Fibroblast of mammary gland (primary cell): ENCODE results near the gene MYOZ2.

ENCODE experiments used
- DNase-seq: peaks from one replicate; pipeline ENCODE4 v3.0.0-alpha.2; 2010; ENCODE audit warnings: low read depth
- H3K4me3 ChIP-seq: 2 replicates; pipeline ENCODE4 v1.5.1; 2011; ENCODE audit warnings: low read depth, mild to moderate bottlenecking, low read length, moderate library complexity; ENCODE audit not compliant: control insufficient read depth
- TF ChIP-seq, protein P1 (sequence below): conservative IDR thresholded peaks from 2 replicates; pipeline ENCODE4 v1.5.1; 2011; ENCODE audit warnings: low read depth, low read length, inconsistent platforms; ENCODE audit not compliant: control insufficient read depth, insufficient read depth

The MYOZ2 gene

DNA sequence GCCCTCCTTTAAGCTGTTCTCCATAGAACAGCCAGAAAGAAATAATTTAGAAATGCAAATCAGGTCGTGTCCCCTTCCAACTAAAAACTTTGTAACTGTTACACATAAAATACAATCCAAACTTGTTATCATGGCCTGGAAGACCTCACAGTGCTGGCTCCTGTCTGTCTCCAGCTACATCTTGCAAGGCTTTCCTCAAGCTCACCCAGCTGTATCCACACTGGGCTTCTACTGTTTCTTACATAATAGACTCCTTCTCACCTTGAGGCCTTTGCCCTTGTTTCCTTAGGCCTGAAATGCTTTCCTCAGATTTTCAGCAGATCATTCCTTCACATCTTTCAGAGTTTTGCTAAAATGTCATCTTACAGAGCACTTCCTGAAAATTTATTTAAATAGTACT, 43.4 kb downstream of the MYOZ2 start:
- TF ChIP-seq, protein P1, sequence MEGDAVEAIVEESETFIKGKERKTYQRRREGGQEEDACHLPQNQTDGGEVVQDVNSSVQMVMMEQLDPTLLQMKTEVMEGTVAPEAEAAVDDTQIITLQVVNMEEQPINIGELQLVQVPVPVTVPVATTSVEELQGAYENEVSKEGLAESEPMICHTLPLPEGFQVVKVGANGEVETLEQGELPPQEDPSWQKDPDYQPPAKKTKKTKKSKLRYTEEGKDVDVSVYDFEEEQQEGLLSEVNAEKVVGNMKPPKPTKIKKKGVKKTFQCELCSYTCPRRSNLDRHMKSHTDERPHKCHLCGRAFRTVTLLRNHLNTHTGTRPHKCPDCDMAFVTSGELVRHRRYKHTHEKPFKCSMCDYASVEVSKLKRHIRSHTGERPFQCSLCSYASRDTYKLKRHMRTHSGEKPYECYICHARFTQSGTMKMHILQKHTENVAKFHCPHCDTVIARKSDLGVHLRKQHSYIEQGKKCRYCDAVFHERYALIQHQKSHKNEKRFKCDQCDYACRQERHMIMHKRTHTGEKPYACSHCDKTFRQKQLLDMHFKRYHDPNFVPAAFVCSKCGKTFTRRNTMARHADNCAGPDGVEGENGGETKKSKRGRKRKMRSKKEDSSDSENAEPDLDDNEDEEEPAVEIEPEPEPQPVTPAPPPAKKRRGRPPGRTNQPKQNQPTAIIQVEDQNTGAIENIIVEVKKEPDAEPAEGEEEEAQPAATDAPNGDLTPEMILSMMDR = no peak
- no peak for DNase-seq
- H3K4me3 ChIP-seq = no peak overlapping the region

DNA sequence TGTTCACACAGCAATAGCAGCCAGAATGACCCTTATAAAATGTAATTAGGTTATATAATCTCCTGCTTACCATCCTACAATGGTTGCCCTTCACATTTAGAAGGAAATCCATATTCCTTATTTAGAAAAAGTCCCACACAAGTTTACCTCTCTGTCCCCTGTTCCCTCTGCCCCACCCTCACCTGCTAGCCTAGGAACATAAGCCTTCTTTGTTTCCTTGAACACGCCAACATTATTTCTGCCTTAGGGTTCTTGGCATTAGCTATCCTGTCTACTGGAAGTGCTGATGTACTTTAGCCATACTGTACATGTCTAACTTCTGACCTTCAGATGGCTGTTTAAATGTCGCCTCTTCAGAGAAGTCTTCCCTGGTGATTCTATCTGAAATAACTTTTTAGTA, 48.5 kb downstream of the MYOZ2 start:
- TF ChIP-seq, protein P1 = no peak

DNA sequence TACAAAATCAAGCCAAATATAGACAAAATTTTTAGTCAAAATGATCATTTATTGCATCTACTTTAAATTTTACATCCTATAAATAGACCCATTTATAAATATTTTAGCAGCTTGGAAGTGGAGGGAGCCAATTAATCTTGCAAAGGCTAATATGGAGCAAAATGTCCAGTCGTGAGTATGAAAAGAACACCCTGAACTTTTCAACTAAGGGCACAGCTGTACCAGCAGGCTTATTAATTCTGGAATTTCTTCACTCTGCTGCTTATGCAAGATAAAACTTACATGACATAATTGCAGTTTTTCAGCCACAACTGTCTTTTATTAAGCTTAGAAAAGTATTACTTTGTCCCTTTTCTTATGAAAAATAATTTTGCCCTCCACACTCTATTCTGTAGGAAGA, 54.0 kb downstream of the MYOZ2 start:
- no peak overlapping the region for H3K4me3 ChIP-seq
- TF ChIP-seq, protein P1 = no peak
- DNase-seq = peak; percentile 63

More for the DNA sequence above, 48.5 kb downstream of the MYOZ2 start:
- DNase-seq = no peak
- H3K4me3 ChIP-seq = no peak overlapping the region

DNA sequence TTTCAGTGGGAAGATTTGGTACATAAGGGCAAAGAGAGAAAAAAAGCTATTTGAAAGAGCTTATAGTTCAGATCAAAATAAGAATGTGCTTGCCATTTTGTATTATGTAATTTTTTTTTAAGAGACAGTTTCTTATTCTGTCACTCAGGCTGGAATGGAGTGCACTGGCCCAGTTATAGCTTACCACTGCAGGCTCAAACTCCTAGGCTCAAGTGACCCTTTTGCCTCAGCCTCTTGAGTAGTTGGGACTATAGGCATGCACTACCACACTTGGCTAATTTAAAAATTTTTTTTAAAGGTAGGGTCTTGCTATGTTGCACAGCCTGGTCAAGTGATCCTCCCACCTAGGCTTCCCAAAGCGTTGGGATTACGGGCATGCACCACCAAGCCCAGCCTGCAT, 54.7 kb downstream of the MYOZ2 start:
- DNase-seq = no peak
- no peak overlapping the region for H3K4me3 ChIP-seq
- TF ChIP-seq, protein P1 = no peak

DNA sequence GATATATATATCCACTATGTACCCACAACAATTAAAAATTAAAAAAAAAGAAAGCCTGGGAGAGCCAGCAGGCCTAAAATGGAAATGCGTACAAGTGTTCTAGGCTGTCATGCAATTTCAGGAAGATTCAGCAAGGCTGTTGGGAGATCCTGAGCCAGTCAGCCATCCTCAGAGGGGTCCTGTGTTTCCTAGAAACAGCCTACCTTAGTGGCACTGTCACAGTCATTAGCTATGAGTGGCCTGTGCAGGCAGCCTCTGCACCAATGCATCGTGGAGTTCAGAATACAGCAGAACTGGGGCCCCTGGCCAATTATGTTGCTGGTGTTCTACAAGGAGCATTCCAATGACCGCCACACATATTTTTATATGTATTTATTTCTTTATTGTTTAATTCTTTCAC, 55.9 kb downstream of the MYOZ2 start:
- TF ChIP-seq, protein P1 = no peak
- H3K4me3 ChIP-seq = no peak overlapping the region
- DNase-seq = no peak

DNA sequence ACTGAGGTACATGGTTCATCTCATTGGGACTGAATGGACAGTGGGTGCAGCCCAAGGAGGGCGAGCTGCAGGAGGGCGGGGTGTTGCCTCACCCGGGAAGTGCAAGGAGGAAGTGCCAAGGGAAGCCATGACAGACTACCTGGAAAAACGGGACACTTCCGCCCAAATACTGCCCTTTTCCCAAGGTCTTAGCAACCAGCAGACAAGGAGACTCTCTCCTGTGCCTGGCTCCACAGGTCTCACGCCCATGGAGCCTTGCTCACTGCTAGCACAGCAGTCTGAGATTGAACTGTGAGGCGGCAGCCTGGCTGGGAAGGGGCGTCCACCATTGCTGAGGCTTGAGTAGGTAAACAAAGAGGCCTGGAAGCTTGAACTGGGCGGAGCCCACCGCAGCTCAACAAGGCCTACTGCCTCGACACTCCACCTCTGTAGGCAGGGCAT, 62.2 kb downstream of the MYOZ2 start:
- DNase-seq = no peak
- TF ChIP-seq, protein P1 = no peak
- H3K4me3 ChIP-seq = no peak overlapping the region

DNA sequence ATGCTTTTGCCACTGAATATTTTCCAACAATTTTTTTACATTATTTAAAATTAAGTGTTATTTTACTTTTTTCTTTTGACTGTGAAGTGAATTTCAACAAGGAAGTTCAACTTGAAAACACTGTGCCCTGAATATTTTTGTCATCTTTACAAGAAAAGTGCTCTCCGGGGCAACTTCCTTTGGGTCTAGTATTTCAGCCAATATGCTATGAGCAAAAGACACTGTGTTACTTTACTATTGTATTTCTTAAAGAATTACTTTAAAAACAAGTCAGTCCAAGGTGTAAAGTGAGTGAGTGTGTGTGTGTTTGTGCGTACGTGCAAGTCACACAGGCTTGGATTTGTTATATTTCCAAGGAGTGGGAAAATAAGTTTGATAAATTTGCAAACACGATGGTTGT, 69.3 kb downstream of the MYOZ2 start:
- TF ChIP-seq, protein P1 = no peak
- no peak overlapping the region for H3K4me3 ChIP-seq
- DNase-seq = no peak
